ENCODE measurements around the gene OXT. TPM values are rescaled to one million over a fixed set of nuclear protein-coding genes. Genes with fewer than 3 reads are reported as not detected.

OXT gene
- total and polyA plus RNA-seq, 2 donors (not counting 1 experiment from before 2014, with no cell fraction given), result 1.0 to 1.7 TPM

DNA sequence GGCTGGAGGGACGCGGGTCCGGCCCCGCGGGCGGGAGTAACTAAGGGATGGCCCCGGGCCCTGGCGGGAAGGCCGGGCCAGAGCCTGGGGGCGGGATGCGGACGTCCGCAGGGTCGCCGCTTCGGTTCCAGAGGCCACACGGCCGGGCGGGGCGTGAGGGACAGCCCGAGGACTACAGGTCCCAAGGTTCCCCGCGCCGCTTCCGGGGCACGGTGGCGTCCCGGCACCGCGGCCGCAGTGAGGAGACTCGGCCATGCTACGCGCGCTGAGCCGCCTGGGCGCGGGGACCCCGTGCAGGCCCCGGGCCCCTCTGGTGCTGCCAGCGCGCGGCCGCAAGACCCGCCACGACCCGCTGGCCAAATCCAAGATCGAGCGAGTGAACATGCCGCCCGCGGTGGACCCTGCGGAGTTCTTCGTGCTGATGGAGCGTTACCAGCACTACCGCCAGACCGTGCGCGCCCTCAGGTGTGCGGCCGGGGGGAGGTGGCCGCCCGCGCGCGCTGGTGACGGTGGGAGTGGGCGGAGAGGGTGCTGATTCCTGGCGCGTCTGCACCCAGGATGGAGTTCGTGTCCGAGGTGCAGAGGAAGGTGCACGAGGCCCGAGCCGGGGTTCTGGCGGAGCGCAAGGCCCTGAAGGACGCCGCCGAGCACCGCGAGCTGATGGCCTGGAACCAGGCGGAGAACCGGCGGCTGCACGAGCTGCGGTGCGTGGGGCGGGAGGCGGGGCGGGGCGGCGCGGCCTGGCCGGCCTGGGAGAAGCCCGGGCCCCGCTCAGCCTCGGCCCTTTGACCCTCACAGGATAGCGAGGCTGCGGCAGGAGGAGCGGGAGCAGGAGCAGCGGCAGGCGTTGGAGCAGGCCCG is 25.4 kb upstream of the OXT start, which contains the start of gene MRPS26:
Gene MRPS26, plus strand, starts transcription at position 237 of the 861 bp plus-strand sequence. Its CDS starts 17 bp downstream, at position 254.
- H3K27me3 ChIP-seq (replicated peaks in 1 of 4; ENCODE audit: control extremely low read depth in 1 of 4, control insufficient read depth in 3 of 4, insufficient read depth in 4 of 4, low read length in 3 of 4), result no peaks in the 10 kb centered on the region
- ChIA-PET CTCF (interaction anchor here (1.0 kb wide), 1 partner anchor 8 kb away, joined by 3 read pairs; no protein-coding TSS in a partner anchor), POLR2A (interaction anchor here (0.6 to 1.4 kb wide), 6 partner anchors 8 to 397 kb away, joined by 3 to 5 read pairs (median 4); partner anchors contain the start of genes NOP56, PCED1A and VPS16)
- H3K4me3 ChIP-seq (ENCODE audit: control extremely low read depth in 1 of 5, extremely low read depth in 1 of 5, insufficient read depth in 1 of 5, low read depth in 2 of 5, low read length in 4 of 5), result peak within 1 kb of the TSS; percentile 3 to 89 (median 82)
- peaks cover 15% of the 10 kb centered on the region for H3K4me1 Mint-ChIP-seq
- peak within 1 kb of the TSS; percentile 63 to 88 for H3K27ac ChIP-seq (ENCODE audit: low read length in 2 of 2)
- peak within 1 kb of the TSS; percentile 85 for H3K9ac ChIP-seq (ENCODE audit: low read length)
- H3K4me2 ChIP-seq (replicated peaks; ENCODE audit: low read depth, low read length, poor library complexity, severe bottlenecking), result peak within 1 kb of the TSS; percentile 93
- peaks cover 17% of the 10 kb centered on the region for H3K79me2 ChIP-seq (ENCODE audit: control insufficient read depth, insufficient read depth, low read length)
- peak within 1 kb of the TSS; percentile 95 for H3K4me3 Mint-ChIP-seq
- under 1% methylated on average over 104 of the region's 104 CpGs for WGBS (ENCODE audit: insufficient coverage)
- intact Hi-C loops (cut with micrococcal nuclease), result loop anchor here (1.0 to 10.0 kb wide), 8 partner anchors 26 to 721 kb away; partner anchors contain the start of genes ADISSP, ATRN, DDRGK1 and LZTS3
- no peaks in the 10 kb centered on the region for H3K27me3 Mint-ChIP-seq
- peaks cover 0 to 19% of the 10 kb centered on the region in 2 experiments for H3K36me3 ChIP-seq (replicated peaks in 1 of 2; ENCODE audit: control extremely low read depth in 1 of 2, control insufficient read depth in 1 of 2, extremely low read depth in 1 of 2, insufficient read depth in 2 of 2, low read length in 1 of 2)
- TF ChIP-seq, protein P1, sequence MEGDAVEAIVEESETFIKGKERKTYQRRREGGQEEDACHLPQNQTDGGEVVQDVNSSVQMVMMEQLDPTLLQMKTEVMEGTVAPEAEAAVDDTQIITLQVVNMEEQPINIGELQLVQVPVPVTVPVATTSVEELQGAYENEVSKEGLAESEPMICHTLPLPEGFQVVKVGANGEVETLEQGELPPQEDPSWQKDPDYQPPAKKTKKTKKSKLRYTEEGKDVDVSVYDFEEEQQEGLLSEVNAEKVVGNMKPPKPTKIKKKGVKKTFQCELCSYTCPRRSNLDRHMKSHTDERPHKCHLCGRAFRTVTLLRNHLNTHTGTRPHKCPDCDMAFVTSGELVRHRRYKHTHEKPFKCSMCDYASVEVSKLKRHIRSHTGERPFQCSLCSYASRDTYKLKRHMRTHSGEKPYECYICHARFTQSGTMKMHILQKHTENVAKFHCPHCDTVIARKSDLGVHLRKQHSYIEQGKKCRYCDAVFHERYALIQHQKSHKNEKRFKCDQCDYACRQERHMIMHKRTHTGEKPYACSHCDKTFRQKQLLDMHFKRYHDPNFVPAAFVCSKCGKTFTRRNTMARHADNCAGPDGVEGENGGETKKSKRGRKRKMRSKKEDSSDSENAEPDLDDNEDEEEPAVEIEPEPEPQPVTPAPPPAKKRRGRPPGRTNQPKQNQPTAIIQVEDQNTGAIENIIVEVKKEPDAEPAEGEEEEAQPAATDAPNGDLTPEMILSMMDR (IDR thresholded peaks at IDR 0.05), result no peak
- no peak for TF ChIP-seq EZH2 (IDR thresholded peaks at IDR 0.05; ENCODE audit: borderline replicate concordance, insufficient read depth, low read depth, low read length, poor library complexity, severe bottlenecking)
- H2AFZ ChIP-seq (ENCODE audit: insufficient read depth, low read depth, low read length, poor library complexity, severe bottlenecking), result peak within 1 kb of the TSS; percentile 91
- ATAC-seq (ENCODE audit: low read depth), result peak; percentile 90
- no peaks in the 10 kb centered on the region for H3K9me3 Mint-ChIP-seq (ENCODE audit: insufficient read depth)
- no peaks in the 10 kb centered on the region for H3K9me3 ChIP-seq (ENCODE audit: control extremely low read depth in 1 of 3, control insufficient read depth in 2 of 3, insufficient read depth in 1 of 3, low read length in 2 of 3)
- H4K20me1 ChIP-seq (ENCODE audit: control insufficient read depth, insufficient read depth, low read length, poor library complexity, severe bottlenecking), result peaks cover 20% of the 10 kb centered on the region
- peak within 1 kb of the TSS; percentile 97 for H3K27ac Mint-ChIP-seq
- H3K4me1 ChIP-seq (ENCODE audit: control insufficient read depth in 2 of 2, insufficient read depth in 2 of 2, low read length in 2 of 2), result peaks cover 11 to 17% of the 10 kb centered on the region in 2 donors
- DNase-seq, result peak; percentile 89

Measured in B cell (primary cell).